SK-N-MC (cell line): ENCODE measurements around the gene NOSTRIN.

ENCODE experiments used
- EZH2 ChIP-seq: fragments of 200-600 bp; sonication (generic); IDR thresholded peaks from one replicate; pipeline ENCODE4 v1.6.1; 2017; ENCODE audit warnings: antibody characterized with exemption
- POLR2AphosphoS5 ChIP-seq: IDR thresholded peaks from 2 replicates; pipeline ENCODE4 v1.6.1; 2012; ENCODE audit warnings: mild to moderate bottlenecking, low read depth, low read length, borderline replicate concordance

DNA sequence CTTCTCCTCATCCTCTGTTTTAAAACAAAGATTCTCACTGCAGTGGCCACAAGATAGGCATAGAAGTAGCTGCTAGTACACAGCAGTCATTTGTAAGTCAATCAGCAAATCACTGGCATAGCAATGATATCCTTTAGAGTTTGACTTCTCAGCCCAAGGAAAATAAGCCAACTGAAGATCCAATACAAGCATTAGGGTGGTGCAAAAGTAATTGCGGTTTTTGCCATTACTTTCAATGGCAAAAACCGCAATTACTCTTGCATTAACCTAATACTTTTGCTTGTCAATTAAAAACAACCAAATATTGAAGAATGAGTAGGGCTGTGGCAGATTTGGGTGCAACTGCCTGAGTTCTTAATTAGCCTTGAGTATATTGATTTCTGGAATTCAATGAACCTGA is 101.5 kb downstream of the NOSTRIN start:
- TF ChIP-seq EZH2 (no peak), POLR2AphosphoS5 (no peak)
